GM21423 (cell line): Measurements from ENCODE around the gene OR52E6.

Experiments
- ATAC-seq: cut with Tn5 transposase; IDR thresholded peaks from one replicate; pipeline ENCODE4 v1.9.1; 2021; ENCODE audit warnings: mild to moderate bottlenecking, moderate library complexity; ENCODE audit not compliant: unreplicated experiment

The OR52E6 gene

DNA sequence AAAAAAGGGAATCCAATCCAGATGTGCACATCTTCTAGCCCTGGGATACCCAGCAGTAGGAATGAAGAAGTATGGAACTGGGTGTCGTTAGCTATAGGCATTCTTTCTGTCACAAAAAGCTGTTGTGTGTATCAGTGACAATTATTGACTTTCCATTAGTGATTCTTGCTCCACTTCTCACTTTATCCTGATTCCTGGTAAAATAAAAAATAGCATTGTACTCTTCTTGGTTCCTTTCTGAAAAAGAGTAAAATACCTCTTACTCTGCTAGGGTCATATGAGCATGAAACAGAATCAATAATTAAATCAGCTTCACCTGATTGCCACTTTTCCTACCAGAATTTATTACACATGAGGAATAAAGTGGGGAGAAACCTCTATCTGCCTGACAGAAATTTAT lies at the start of gene OR52E6:
Gene OR52E6 (minus strand): TSS at position 101 of the 400 bp plus-strand sequence. CDS start 0 bp downstream, at position 101.
- ATAC-seq: no peak

DNA sequence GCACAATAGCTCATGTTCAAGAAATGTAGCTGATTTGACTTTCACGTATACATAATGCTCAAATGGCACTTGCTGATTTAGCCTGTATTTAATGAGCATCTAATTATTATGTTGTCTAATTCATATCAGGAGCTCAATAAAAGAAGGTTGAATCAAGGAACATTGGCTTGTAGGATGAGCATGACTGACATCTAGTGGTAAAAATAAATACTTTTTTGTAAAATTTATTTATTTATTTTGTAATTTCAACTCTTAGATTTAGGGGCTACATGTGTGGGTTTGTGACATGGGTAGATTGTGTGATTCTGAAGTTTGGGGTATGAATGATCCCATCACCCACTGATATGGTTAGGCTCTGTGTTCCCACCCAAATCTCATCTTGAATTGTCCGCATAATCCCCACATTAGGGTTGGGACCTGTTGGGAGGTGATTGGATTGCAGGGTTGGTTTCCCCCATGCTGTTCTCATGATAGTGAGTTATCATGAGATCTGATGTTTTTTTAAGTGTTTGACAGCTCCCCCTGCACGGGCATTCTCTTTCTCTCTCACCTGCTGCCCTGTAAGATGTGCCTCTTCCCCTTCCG lies 49.6 kb upstream of the OR52E6 start:
- ATAC-seq: no peak

DNA sequence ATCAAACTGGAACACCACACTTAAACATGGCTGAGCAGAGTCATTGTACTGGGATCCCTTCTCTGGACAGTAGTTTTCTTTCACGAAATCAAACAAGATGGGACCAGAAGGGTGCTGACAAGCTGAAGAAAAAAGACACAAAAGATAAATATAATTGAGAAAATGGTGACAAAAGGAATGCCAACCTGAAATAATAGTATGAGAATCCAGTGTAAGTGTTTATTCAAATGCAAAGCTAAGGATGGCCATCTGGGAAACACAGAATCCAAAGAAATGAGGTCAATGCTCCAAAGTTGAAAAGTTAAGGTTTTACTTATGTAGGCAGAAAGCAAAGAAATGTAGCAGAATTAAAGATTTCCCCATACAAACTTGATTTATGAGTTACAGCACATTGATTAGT lies 46.0 kb upstream of the OR52E6 start:
- ATAC-seq: no peak

DNA sequence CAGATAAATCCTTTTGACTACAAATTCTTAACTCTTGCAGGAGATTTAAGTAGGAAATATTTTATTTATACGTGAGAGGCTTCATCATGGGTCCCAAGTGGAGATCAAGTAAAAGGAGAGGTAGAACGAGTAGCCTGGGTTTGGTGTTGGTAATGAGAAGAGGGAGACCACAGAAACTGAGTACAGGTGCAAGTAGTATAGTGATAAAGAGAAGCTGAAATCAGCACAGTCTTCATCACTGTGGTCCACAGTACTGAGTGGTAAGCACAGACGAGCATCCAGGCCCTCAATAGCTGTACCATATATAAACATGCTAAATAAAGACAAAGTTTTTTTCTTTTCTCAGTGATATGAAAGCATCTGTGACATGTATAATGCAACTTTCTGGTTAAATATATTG lies 45.5 kb upstream of the OR52E6 start:
- ATAC-seq: no peak

DNA sequence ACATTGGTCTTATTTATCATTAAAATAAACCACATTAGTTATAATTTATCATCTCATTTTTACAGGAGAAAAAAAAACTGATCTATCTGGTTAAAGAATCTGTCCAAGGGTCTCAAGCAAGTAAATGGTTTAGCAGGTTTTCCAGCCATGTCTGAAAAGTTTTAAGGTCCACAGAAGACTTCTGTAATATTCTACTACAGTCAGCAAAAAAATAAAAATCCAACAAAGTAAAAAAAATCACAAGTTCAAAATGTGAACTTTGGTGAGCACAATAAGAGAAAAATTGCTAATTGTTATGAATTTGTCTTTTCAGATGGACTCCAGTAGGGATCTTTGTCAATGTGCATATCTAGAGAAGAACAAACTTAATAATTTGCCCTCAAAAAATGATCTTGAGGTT lies 40.1 kb upstream of the OR52E6 start:
- no peak for ATAC-seq

DNA sequence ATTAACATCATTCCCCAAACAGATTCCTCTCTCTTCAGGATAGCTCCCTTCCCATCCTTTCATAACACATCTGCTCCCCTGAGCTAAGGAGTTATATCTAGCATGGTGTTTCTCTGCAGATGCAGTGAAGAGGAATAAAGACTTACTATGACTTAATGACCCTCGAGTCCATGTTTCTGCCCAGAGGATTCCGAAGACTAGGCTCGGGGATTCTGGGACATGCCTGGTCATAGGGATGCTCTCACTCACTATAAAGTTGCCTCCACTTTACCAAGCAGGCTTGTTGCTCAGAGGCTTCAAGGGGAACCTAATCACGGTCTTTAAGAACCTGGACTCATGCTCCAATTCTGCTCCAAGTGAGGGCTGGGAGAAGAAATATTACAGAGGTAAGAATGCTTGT lies 38.6 kb upstream of the OR52E6 start, which contains the start of gene OR52E4:
Gene OR52E4 (plus strand): TSS at position 301 of the 400 bp plus-strand sequence. CDS start 3,664 bp downstream, outside the sequence.
- no peak for ATAC-seq

DNA sequence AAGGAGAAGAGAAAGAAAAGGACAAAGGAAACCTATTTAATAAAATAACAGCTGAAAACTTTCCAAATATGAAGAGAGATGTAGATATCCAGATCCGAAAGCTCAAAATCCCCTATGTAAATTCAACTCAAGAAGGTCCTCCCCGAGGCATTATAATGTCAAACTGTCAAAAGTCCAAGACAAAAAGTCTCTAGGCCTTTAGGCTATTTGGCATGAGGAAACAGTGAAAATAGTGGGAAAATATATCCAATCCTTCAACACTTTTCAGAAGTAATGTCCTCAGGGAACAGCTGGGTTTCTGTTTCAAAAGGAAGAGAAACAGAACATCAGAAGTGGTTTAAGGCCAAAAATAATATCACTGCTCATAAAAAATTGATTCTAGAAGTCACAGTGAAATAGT lies 36.9 kb upstream of the OR52E6 start:
- ATAC-seq: no peak

DNA sequence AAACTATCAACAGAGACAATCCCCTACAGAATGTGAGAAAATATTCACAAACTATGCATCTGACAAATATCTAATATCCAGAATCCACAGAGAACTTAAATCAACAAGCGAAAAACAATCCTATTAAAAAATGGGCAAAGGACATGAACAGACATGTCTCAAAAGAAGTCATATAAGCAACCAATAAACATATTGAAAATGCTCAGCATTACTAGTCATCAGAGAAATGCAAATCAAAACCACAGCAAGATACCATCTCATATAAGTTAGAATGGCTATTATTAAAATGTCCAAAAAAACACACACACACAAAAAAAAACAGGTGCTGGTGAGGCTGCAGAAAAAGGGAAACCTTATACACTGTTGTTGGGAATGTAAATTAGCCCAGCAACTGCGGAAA lies 24.1 kb upstream of the OR52E6 start:
- no peak for ATAC-seq

DNA sequence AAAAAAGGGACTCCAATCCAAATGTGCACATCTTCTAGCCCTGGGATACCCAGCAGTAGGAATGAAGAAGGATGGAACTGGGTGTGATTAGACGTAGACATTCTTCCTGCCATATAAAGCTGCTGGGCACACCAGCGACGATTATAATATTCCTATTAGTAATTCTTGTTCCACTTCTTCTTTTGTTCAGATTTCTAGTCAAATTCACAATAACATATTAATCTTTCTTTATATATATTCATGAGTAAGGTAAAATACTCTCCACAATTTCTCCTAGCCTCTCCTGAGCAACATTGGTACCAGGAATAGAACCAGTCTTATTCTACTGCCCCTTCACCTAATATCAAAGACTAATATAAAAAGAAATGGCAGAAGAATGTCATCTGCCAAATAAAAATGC lies 15.9 kb upstream of the OR52E6 start, which contains the start of gene OR52E8:
Gene OR52E8 (minus strand): TSS at position 101 of the 400 bp plus-strand sequence. CDS start 0 bp downstream, at position 101.
- ATAC-seq: no peak

DNA sequence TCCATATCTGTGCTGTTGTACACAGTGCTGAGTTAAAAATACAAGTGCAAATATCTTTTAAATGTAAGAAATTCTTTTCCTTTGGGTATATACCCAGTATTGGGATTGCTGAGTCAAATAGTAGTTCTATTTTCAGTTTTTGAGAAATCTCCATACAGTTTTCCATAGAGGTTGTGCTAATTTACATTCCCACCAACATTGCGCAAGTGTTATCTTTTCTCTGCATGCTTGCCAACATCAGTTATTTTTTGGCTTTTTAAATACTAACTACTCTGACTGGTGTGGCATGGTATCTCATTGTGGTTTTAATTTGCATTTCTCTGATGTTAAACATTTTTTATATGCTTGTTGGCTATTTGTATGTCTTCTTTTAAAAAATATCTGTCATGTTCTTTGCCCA lies 9.3 kb upstream of the OR52E6 start:
- no peak for ATAC-seq

DNA sequence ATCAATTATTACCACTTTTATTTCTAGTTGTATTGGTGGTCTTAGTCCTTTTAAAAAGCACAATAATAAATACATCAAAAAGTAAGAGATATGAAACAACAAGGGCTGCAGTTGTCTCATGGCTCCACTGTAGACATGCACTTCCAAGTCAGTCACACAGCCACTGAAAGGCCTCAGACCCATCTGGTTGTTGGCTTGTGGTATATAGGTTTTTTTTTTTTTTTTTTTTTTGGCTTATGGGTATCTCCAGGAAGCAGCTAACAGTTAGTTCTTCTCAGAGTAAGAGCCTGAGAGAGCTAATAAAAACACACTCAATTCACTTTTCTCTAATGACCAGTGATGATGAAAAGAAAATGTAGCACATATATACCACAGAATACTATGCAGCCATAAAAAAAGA lies 6.0 kb upstream of the OR52E6 start:
- no peak for ATAC-seq

DNA sequence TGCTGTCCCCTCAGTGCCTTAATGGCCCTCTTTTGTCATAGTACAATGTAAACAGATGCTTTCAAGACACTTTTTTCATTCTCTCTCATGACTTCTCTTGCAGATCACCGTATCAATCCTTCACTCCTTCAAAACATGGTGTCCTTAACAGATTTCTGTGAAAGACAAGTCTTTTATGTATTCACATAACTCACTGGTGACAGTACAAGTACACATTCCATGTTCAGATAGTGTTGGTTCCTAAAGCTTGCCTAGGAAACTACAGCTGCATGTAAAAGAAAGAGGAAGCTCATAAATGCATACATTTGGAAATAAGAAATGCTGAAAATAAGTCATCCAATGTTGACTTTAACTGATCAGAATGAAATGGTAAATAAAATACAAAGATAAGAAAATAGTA lies 5.0 kb upstream of the OR52E6 start:
- ATAC-seq: no peak

DNA sequence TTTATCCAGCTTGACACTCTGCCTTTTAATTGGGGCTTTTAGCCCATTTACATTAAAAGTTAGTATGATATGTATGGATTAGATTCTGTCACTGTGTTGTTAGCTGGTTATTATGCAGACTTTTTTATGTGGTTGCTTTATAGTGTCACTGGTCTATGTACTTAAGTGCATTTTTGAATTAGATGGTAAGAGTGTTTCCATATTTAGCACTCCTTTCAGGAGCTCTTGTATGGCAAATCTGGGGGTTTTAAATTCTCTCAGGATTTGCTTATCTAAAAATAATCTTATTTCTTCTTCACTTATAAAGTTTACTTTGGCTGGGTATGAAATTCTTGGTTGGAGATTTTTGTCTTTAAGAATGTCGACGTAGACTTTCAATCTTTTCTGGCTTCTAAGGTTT lies 4.0 kb downstream of the OR52E6 start:
- ATAC-seq: no peak

DNA sequence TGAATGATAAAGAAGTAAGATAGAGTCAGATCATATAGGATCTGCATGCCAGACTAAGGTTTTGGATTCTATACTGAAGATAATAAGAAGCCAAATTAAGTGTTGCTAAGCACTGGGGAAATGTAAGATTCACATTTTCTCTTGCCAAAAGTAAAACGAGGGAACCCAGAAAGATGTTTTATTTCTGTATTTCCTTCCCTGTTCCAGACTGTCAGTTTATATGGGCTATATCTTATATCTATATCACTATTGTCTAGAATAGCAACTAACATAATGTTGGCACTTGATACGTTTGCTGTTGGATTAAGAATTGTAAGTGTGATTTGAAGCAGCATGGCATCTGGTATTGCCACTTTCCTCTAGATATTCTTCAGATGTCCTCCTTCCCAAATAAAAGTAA lies 8.3 kb downstream of the OR52E6 start:
- no peak for ATAC-seq

DNA sequence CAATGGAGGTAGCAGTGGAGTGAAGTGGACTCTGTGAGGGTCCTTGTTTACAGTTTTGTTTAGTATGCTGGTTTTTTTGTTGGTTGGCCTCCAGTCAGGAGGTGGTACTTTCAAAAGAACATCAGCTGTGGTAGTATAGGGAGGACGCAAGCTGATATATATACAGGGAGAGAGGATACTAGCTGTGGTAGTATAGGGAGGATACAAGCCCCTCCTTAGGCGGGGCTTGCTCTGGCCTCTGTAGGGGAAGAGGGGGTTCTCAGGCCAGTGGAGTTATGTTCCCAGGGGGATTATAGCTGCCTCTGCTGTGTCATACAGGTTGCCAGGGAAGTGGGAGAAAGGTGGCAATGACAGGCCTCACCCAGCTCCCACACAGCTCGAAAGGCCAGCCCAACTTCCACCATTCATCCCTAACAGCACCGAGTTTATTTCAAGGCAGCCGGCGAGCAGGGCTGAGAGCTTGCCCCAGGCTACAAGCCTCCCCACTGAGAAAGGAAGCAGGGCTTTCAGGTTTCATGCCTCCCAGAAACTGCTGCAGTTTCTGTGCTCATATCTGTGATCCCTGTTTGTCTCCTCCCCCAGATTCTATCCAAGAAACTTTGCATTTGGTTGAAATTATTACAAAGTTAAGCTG lies 10.4 kb downstream of the OR52E6 start:
- no peak for ATAC-seq

DNA sequence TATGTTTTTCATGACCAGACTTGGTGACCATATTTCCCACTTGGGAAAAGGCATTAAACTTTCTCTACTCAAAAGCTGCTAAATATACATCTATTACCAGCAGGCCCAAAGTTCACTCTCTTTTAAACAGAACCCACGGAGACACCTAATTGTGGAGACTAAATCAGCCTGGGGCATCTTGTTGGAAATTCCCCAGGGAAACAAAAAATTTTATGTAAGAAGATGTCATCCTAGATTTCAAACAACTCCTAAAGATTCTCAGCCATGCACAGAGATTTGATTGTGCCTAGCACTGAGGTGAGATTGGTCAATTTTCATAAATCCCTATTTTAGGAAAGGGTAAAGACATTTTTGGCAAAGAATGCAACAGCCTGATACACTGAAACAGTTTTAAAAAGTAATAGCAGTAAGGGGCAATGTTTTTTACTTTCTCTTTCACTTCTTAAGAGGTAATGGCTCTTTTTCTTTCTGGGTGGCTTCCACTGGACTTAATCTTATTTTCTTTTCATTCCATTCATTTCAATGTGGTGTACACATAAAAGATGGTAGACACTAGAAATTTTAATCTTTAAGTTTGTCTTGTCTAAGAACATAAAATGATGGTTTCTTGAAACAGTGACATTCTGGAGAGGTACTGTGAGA lies 23.3 kb downstream of the OR52E6 start:
- ATAC-seq: peak; percentile 54

DNA sequence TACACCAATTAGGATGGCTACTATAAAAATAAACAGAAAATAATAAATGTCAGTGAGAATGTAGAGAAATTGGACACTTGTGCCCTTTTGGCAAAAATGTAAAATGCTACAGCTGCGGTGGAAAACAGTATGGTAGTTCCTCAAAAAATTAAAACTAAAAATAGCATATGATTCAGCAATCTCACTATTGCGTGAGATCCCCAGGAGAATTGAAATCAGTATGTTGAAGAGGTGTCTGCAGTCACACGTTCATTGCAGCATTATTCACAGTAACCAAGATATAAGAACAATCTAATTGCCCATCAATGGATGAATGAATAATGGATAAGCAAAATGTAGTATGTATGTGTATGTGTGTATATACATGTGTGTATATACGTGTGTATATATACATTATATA lies 26.2 kb downstream of the OR52E6 start:
- ATAC-seq: no peak

DNA sequence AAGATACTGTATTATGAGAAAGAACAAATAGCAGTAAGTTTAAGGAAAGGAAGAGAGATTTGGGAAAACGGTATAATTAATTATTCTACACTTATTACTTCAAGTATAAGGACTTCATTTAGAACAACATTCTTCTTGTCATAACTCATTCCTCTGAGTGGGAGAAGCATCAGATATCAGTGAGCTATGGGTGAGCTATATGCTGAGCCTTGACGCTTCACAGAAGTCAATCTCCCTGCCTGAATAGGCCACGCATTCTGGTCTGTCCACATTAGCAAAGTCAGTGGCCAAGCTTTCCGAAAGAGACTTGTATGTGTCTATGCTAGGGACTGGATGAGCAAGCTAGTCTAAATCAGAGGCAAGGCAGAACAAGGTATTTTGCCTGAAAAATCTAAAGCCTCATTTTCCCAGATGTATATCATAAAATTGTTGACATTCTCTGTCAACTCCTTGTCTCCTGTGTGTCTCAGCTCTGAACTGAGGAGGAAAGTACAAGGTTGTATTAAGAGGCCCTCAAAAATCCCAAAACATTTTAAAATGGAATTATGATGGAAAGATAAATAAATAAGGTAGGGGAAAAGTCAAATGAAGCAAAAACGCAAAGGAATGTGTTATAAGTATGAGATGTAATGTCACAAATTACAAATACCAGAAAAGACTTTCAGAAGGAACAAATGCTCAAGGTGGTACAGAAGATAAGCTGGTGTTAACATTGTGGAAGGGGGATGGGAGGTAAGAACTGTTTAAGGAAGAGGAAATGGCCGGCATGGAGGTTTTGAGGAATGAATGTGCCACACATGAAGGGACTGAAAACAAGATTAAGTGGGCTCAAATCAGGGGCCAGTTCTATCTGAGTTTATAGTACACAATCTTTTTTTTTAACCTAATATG lies 31.5 kb downstream of the OR52E6 start:
- no peak for ATAC-seq

DNA sequence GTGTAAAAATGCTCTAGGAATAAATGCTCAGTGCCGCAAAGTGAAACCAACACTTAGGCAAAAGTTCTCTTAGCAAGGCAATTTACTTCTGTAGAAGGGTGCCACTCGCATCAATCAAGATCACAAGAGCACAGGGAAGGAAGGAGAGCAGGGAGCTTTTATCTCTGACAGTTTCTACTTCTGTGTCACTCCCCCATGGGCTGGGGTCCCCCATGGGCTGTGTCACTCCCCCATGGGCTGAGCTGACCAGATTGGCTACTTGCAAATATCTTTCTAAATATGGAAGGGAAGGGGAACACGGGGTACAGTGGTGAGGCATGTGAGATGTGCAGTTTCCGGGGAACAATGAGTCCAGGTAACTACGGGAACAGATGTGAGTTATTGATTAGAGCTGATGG lies 32.6 kb downstream of the OR52E6 start:
- ATAC-seq: peak; percentile 19

DNA sequence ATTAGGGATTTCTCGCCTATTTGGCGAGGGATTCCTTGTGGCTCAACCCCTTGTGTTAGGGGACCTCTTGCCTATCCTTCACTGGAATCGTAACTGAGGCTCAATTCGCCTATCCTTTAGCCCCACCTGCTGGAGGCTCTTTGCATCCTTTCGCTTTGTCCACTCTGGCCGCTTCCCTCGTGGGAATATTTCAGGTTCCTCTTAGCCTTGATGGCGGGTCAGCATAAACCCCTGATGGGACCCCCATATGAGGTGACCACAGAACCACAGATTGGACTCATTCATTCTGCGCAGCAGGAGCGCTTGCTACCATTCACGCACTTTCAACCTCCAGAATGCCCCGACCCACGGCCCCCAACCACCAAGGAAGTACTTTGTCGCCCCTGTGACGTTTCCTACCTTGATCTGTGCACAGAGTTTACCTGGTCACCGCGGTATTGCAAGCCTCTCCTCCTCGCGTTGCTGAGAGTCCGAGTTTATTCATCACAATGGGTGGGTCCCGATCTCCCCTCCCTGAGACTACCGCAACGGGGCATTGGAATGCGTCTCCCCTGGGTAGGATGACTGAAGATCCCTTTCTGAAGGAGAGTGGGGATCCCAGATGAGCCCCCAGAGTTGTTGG lies 33.1 kb downstream of the OR52E6 start, which contains the start of gene OR52N2:
Gene OR52N2 (plus strand): TSS at position 425 of the 622 bp plus-strand sequence. CDS start 11,412 bp downstream, outside the sequence.
- peak; percentile 94 for ATAC-seq

DNA sequence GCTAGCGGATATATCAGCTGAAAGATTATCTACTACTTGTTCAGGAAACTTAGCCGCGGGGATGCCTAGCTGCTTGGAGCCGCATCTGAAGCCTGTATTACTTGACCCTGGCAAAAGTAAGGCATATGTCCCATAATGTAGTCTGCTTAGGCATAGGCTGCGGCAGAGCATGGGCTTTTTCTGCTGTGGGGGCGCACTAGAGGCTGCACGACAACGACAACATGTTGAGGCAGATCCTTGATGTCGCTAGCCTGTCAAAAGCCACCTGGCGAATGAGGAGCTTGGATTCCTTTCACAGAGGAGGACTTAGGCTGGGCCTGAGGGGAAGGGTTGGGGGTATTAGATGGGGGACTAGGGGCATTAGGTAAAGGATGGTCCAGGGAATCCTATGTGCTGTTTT lies 34.1 kb downstream of the OR52E6 start:
- ATAC-seq: no peak
